Measurements from ENCODE around the gene ZNF628.
"Not testable (repeated sequence)": the region's sequence is repeated elsewhere in the genome, so short reads cannot be mapped to it uniquely, and the experiment has no call there.

Gene ZNF628

DNA sequence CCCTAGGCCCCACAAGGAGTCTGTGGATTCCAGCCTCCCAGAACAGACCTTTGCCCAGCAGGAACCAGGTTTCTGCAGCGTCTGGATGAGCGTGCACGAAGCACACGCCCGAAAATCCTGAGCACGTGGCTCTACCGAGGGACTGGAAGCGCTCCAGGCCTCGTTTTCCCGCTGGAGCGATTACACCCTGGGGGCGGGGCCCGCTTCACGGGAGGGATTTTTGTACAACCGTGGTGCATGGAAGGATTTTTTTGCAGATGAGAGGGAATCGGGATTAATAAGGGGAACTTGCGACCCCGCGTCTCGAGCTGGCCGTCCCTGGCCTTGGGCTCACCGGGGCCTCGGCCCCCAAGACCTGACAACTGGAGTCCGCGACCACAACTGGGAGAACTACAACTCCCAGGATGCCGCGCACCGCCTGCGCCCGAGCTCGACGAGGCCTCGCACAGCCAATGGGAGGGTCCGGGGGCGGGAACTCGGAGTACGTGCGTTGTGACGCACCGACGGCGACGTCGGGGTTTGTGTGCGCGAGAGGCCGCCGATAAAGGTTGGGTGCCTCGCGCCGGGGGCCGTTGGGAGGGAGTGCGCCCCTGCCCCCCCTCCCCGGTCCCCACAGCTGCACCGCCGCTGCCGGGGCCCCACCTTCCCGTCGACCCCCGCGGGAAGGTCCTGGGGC, at the start of gene ZNF628:
Gene ZNF628, plus strand, starts transcription at position 518 of the 676 bp plus-strand sequence. CDS start 3,294 bp downstream, outside the sequence.
- DNase-seq: peak; percentile 99

DNA sequence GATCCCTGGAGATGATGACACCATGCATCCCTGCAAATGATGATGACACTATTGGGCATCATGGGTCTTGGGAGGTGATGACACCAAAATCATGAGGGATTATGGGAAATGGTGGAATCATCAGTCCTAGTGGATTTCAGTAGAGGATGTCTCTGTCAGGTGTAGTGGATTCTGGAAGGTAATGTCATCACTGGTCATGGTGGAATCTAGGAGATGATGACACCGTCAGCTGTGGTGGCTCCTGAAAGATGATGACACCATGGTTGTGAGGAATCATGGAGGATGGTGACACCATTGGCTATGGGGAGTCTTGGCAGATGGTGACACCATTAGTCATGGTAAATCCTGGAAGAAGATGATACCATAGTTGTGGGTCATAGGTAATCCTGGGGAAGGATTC, 45.2 kb upstream of the ZNF628 start:
- no peak for DNase-seq

DNA sequence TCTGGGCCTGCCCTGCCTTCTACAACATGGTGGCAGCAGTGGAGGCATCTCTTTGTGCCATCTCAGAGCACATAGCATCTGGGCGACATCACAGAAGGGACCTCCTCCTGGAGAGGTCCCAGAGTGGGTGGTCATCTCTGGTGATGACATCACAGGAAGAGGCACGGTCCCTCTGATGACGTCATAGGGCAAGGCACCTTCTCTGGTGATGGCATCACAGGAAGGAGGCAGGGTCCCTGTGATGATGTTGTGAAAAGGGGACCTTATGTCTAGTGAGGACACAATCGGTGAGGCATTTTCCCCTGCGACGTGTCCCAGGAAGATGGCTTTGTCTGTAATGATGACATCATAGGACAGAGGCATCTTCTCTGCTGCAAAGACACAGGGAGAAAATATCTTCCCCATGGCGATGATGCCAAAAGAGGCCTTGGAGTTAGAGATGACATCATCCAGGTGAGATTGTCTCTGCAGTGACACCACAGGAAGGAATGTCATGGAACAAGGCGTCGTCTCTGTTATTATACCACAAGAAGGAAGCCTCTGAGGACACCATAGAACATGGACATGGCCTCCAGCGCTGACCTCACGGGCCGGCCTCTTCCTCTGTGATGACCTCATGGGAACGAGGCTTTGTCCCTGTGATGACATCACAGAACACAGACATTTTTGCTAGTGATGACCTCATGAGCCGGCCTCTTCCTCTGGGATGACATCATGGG, 44.0 kb upstream of the ZNF628 start:
- no peak for DNase-seq

DNA sequence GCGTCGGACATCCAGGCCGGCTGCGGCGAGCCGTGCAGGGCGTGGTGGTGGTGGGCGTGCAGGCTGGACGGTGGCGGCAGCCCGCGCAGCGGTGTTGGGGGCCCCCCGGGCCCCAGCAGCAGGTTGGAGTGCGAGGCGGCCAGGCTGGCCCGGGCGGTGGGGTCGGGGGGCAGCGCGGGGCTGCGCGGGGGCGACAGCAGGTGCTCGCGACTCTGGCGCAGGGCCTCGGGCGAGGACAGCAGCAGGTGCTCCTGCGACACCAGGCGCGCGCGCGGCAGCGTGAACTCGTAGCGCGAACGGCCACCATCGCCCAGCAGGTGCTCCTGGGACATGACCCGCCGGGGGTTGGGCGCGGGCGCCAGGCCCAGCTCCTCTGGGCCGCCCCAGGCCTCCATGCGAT, 43.1 kb upstream of the ZNF628 start:
- DNase-seq: no peak

DNA sequence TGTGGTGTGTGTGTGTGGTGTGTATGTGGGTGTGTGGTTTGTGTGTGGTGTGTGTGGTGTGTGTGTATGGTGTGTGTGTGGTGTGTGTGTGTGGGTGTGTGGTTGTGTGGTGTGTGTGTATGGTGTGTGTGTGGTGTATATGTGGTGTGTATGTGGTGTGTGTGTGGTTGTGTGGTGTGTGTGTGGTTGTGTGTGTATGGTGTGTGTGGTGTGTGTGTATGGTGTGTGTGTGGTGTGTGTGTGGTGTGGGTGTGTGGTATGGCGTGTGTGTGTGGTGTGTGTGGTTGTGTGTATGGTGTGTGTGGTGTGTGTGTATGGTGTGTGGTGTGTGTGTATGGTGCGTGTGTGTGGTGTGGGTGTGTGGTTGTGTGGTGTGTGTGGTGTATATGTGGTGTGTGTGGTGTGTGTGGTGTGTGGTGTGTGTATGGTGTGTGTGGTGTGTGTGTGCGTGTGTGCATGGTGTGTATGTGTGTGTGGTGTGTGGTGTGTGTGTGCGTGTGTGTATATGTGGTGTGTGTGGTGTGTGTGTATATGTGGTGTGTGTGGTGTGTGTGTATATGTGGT, 42.0 kb upstream of the ZNF628 start:
- no peak for DNase-seq

DNA sequence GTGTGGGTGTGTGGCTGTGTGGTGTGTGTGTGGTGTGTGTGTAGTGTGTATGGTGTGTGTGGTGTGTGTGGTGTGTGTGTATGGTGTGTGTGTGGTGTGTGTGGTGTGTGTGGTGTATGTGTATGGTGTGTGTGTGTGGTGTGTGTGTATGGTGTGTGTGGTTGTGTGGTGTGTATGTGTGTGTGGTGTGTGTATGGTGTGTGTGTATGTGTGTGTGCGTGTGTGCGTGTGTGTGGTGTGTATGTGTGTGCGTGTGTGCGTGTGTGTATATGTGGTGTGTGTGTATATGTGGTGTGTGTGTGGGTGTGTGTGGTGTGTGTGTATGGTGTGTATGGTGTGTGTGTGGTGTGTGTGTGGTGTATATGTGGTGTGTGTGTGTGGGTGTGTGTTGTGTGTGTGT, 41.4 kb upstream of the ZNF628 start:
- no peak for DNase-seq

DNA sequence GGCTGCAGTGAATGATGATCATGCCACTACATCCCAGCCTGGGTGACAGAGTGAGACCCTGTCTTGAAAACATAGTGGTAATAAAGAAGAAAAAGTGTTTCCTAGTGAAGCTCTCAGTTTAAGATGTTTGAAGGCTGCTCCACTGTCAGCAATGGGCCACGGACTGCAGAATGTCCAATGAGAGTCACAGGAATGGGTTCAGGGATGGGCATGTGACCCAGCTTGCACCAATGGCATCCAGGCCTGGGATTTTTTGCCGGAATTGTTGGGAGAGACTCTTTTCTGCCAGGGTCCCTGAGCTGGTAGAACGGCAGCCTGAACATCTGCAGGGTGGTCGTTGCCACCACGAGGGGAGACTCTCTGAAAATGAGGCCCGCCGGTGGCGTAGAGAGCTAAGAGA, 39.6 kb upstream of the ZNF628 start:
- DNase-seq: no peak

DNA sequence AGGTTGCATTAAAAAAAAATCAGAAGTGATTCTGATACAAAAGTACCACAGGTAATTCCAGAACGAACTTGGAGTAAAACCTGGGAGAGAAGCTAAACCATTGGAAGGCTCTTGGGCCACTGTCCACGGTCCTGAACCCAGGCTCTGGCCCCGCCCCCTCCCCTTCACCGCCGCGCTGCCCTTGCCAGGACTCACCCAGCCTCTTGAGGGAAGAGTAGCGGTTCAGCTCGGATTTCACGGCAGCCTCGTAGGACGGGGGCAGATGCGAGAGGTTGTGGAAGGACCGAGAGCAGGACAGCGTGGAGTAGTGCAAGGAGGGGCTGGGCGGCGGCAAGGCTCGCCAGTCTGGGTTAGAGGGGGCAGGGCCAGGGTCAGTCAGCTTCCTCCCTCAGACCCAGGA, 39.0 kb upstream of the ZNF628 start:
- DNase-seq: peak; percentile 82

DNA sequence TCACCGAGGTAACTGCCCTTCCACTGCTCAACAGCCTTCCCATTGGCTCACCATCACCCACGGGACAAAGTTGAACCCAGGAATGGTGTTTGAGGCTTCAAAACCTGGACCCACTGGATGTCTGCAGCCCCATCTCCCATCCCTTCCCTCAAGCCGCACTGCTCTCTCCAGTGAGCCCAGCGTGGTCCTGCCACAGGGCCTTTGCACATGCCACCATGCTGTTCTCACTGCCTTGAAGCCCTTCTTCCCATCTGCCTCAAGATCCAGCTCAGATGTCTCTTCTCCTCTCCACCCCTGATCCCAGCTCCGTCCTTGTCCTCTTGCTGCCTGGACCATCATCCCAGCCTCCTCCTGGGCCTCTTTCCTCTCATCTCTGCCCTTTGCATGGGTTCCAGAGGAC, 37.4 kb upstream of the ZNF628 start:
- no peak for DNase-seq

DNA sequence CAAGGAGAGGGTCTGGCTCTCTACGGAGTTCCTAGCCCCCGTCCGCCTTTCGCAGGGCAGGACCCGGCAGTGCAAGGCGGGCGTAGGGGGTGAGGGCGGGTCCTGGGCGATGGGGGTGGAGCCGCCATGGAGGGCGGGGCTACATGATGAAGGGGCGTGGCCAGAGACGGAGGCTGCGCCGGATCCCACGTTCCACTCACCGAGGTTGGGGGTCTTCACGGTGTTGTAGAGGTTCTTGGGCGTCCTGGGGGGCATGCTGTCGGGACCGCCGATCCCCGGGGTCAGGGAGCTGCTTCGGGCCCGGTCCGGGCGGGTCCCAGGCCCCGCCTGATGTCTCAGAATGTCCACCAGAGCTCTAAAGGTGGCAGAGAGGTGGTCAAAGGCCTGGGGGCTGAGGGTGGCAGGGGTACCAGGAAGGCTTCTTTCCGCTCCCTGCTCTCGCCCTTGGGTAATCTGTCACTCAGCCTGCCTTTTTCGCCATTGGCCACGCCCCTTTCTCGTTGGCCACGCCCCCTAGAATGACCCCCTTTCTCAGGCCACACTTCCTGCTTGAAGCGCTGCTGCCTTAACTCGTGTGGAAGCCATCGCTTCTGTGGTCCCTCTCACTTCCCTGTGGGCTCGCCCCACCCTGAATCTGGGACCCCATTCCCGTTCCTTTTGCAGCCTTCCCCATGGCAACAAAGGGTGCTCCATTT, 35.9 kb upstream of the ZNF628 start:
- DNase-seq: no peak

DNA sequence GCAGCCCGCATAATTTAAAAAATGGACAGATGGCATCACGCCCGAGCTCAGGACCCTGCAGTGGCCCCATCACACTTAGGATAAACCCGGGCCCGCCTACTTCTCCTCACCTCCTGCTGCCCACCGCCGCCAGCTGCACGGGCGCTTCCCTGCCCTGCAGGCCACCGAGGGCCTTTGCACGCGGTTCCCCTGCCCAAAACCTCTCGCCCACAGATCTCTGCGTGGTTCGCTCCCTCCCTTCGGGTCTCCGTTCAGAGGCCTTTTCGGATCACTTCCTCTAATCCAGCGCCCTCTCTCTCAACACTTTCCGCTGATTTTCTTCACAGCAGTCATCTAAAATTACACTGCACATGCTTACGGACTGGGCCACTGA, 35.1 kb upstream of the ZNF628 start:
- DNase-seq: no peak

DNA sequence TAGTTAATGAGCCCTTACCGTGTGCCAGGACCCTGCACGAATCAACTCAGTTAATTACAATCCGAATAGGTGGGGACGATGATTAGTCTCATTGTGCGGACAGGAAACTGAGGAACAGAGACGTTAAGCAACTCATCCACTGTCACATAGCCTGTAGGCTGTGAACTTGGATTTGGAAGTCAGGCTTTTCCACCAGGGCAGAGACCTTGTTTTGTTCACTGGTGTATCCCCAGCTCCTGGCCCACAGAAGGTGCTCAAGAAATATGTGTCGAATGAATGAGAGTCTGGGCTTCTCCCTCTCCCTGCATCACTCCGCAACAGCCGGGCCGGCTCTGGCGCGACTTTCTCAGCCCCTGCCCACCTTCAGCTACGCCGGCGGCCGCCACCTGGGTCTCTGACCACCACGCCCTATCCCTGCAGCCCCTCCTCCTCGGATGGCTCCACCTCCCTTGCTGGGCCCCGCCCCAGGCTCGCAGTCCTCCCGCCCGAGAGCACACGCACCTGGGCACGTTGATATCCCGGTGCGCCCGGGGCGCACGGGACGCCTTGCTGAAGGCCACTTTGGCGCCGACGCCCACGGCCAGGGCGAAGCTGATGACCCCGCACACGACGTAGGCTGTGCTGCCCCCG, 34.6 kb upstream of the ZNF628 start:
- DNase-seq: no peak

DNA sequence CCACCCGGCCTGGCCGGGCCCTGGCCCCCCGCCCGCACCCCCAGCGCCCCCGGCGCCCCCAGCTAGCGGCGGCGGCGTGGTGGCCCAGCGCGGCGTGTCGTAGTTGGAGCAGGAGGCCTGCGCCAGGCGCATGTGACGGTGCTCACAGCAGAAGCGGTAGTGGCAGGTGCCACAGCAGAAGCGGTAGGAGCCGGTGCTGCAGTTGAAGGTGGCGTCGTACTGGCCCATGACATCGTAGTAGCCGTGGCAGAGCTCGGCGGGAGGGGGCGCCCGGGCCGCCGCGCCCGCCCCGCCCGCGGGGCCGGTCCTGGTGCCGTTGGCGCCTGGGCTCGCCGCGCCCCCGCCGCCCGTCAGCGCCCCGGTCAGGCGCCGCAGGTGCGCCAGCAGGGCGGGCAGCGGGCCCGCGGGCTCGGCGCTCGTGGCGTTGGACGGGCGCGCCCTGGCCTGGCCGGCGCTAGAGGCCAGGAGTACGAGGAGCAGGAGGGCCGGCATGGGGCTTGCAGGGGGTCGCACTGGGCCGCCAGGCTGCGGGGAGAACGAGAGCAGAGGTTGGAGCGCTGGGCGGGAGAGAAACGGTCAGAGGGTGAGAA, 34.0 kb upstream of the ZNF628 start:
- DNase-seq: no peak

DNA sequence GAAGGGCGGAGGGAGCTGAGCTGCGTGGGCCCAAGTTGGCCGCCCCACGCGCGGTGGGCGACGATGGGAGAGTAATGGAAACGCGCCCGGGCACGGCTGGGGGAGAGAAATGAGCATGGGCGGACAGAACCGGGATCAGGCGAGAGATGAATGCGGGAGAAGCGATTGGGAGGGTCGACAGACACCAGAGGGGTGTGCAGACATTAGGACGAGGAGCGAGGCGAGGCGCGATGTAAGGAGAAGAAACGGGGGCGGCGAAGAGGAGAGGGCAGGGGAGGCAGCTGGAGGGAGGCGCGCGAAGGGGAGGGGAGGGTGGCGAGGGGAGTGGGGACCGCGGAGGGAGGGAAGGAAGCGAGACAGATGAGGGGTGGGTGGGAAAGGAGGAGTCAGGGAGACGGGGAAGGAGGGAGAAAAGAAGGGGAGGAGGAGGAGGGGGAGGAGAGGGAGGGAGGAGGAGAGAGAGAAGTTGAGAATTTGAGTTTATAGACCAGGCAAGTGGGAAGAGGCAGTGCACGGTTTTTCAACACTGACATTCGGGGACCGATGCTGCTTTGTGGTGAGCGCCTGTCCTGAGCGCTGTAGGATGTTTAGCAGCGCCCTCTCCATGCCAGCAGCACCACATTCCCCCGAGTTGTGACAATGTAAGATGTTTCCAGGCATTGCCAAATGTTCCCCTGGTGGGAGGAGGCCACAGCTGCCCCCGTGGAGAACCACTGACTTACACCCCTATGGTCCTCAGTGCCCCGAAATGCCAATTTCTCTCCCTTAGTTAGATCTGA, 33.2 kb upstream of the ZNF628 start, which contains the start of gene SHISA7:
Gene SHISA7, minus strand, starts transcription at position 256 of the 779 bp plus-strand sequence. CDS start 437 bp downstream, outside the sequence.
- no peak for DNase-seq

DNA sequence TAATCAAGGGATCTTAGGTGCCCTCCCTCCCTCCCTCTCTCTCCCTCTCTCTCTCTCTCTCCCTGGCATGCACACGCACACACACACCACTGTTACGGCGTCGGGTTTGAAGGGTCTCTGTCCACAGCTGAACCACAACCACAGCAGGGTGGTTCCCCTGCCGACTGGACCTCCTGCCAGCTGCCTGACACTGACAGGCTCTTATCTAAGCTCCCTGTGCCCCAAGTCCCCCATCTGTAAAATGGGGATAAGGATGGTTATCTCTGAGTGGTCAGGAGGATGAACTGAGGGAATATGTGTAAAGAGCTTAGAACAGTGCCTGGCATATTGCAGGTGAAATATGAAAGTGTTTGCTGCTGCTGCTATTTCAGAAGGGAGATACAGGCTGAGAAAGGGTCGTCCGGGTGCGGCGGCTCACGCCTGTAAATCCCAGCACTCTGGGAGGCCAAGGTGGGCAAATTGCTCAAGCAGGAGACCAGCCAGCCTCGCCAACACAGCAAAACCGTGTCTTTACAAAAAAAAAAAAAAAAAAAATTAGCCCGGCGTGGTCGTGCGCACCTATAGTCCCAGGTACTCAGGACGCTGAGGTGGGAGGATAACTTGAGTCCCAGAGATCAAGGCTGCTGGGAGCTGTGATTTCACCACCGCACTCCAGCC, 32.5 kb upstream of the ZNF628 start:
- DNase-seq: no peak

DNA sequence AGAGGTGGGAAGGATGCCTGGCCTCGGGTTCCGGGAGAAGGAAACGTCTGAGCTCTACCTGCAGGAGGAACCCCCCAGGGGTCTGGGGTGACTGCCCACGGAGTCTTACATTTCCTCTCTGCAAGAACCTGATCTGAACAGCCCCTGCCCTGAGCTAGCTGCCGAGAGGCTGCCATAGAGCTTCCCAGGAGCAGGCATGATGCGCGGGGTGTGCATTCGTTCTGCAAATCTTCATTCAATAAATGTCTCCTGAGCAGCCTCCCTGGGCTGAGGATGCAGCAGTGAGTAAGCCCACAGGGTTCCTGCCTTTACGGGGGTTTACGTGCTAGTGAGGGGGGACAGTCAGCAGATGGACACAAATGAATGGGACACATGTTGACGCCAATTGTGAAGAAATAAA, 31.8 kb upstream of the ZNF628 start:
- no peak for DNase-seq

DNA sequence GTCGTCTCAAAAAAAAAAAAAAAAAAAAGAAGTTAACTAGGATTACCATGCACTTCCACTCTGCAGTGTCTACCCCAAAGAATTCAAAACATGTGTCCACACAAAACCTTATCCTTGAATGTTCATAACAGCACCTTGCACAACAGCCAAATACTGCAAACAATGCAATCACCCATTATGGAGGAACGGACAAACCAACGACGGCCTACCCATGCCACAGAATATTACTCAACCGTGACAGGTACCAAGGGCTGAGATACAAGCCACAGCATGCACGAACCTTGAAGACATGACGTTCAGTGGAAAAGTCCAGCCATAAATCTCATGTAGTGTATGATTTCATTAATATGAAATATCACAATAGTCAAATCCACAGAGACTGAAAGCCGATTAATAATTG, 30.4 kb upstream of the ZNF628 start:
- no peak for DNase-seq

DNA sequence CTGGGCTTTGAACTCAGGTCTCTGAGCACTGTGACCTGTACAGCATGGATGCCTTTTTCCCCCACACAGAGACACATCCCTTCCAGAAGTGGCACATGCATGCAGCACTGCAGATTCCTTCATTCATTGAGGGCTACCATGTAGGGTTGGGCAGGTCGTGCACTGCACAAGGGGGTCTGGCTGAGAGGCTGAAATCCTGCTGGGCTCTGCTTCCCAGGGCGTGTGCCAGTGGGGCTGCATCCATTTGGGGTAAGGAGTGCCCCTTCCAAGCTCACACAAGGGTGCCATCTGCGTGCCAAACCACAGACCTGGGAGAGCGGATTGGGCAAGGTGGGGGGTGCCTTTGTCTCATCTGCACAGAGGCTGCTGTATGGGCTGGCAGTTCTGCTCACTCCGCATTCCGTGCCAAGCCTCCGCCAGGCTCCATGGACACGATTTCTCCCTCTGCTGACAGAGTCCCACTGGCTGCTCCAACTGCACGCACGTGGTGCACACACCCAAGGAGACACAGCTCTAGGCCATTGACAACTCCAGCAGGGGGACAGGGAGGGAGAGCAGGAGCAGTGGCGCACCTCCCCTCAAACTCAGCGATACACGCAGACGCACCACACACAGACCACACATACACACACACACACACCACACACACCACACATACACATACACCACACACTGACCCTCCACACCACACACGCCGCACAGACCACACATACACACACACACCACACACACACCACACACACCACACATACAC, 28.8 kb upstream of the ZNF628 start:
- DNase-seq: no peak

DNA sequence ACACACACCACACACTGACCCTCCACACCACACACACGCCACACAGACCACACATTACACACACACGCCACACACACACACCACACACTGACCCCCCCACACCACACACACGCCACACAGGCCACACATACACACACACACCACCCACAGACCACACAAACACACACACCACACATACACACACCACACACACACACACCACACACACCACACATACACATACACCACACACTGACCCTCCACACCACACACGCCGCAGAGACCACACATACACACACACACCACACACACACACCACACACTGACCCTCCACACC, 28.3 kb upstream of the ZNF628 start:
- not testable (repeated sequence) for DNase-seq

DNA sequence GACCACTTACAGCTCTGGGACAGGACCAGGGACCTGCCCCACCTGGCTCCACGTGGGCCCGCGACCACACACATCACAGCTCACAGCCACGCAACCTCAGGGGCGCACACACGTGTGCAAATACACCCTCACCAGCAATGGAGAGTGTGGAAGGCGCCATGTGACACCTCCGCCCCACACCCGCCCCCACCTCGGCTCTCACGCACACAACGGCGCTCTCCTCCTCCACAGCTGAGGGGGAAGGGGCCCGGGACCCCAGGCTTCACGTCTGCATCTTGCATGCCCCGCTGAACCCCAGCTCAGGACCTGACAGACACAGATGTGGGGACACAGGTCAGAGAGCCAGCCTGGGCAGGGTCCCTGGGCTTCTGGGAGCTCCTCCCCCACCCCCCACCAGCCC, 26.9 kb upstream of the ZNF628 start:
- no peak for DNase-seq

Data from right hindlimb (tissue), 1 donor.